Superior temporal gyrus (tissue), 1 donor: ENCODE data around the gene PRSS38.
"Not testable (repeated sequence)": the region's sequence is repeated elsewhere in the genome, so short reads cannot be mapped to it uniquely, and the experiment has no call there.

Source experiments
- DNase-seq: peaks from one replicate; pipeline ENCODE4 v3.0.0-alpha.2; 2016; ENCODE audit errors: extremely low spot score

PRSS38 gene

GRCh38 chr1:227844320-227845146 lies 29.1 kb downstream of the PRSS38 start:
- DNase-seq, result no peak

GRCh38 chr1:227845147-227845458 lies 29.6 kb downstream of the PRSS38 start:
- no peak for DNase-seq

- no peak for DNase-seq
Observed at GRCh38 chr1:227845519-227845918, 30.0 kb downstream of the PRSS38 start.

- DNase-seq, result no peak
Observed at GRCh38 chr1:227846265-227846858, 30.9 kb downstream of the PRSS38 start.

GRCh38 chr1:227847046-227847445 lies 31.6 kb downstream of the PRSS38 start:
- DNase-seq, result not testable (repeated sequence)

GRCh38 chr1:227848430-227848932 lies 33.0 kb downstream of the PRSS38 start:
- no peak for DNase-seq

- DNase-seq, result peak; percentile 12
Observed at GRCh38 chr1:227849251-227849650, 33.8 kb downstream of the PRSS38 start.

- no peak for DNase-seq
Observed at GRCh38 chr1:227854189-227854588, 38.7 kb downstream of the PRSS38 start.

- no peak for DNase-seq
Observed at GRCh38 chr1:227855687-227856086, 40.2 kb downstream of the PRSS38 start.

- DNase-seq, result no peak
Observed at GRCh38 chr1:227856147-227856858, 40.8 kb downstream of the PRSS38 start.

GRCh38 chr1:227864882-227865281 lies 49.4 kb downstream of the PRSS38 start:
- DNase-seq, result no peak

- no peak for DNase-seq
Observed at GRCh38 chr1:227869279-227869842, 53.9 kb downstream of the PRSS38 start.

GRCh38 chr1:227869851-227870305 lies 54.4 kb downstream of the PRSS38 start:
- DNase-seq, result no peak

GRCh38 chr1:227870366-227870765 lies 54.9 kb downstream of the PRSS38 start:
- DNase-seq, result no peak

- not testable (repeated sequence) for DNase-seq
Observed at GRCh38 chr1:227871892-227872291, 56.4 kb downstream of the PRSS38 start.

GRCh38 chr1:227877810-227878209 lies 62.3 kb downstream of the PRSS38 start:
- DNase-seq, result not testable (repeated sequence)

- DNase-seq, result no peak
Observed at GRCh38 chr1:227880342-227880924, 65.0 kb downstream of the PRSS38 start.

- DNase-seq, result no peak
Observed at GRCh38 chr1:227883073-227883520, 67.6 kb downstream of the PRSS38 start.

- DNase-seq, result no peak
Observed at GRCh38 chr1:227883641-227884301, 68.3 kb downstream of the PRSS38 start.

GRCh38 chr1:227884370-227885134 lies 69.1 kb downstream of the PRSS38 start:
- DNase-seq, result no peak
